ENCODE measurements around the gene NUTM2F. TPM values are rescaled to one million over a fixed set of nuclear protein-coding genes. Genes with fewer than 3 reads are reported as not detected.
"Not testable (repeated sequence)": the region's sequence is repeated elsewhere in the genome, so short reads cannot be mapped to it uniquely, and the experiment has no call there.

The NUTM2F gene
- total and polyA plus RNA-seq, 2 donors (not counting 1 experiment from before 2014, with no cell fraction given): not detected

GRCh38 chr9:94281101-94281500 is 47.3 kb downstream of the NUTM2F start:
- Histone ChIP-seq H3K79me2 (ENCODE audit: control insufficient read depth, insufficient read depth, low read length) (no peaks in the 10 kb centered on the region), H3K4me1 (ENCODE audit: control insufficient read depth, extremely low read depth, insufficient read depth, low read length) (no peaks in the 10 kb centered on the region), H3K4me3 (replicated peaks in 1 of 4; ENCODE audit: control extremely low read depth in 1 of 4, insufficient read depth in 1 of 4, low read depth in 3 of 4, low read length in 4 of 4) (no peak overlapping the region), H3K9ac (ENCODE audit: insufficient read depth, low read length) (no peak overlapping the region), H3K36me3 (ENCODE audit: control insufficient read depth, insufficient read depth, low read length) (no peaks in the 10 kb centered on the region), H3K9me3 (ENCODE audit: control insufficient read depth, insufficient read depth, low read depth, low read length) (no peaks in the 10 kb centered on the region), H2AFZ (ENCODE audit: low read length) (no peak overlapping the region), H3K4me2 (ENCODE audit: extremely low read depth, insufficient read depth, low read length) (no peak overlapping the region), H4K20me1 (ENCODE audit: control insufficient read depth, extremely low read depth, insufficient read depth, low read length) (no peaks in the 10 kb centered on the region), H3K27me3 (ENCODE audit: control insufficient read depth, insufficient read depth, low read length) (no peaks in the 10 kb centered on the region), H3K27ac (ENCODE audit: insufficient read depth, low read length) (no peak overlapping the region)
- DNase-seq (ENCODE audit: low read depth in 2 of 2): no peak
- TF ChIP-seq CTCF (conservative IDR thresholded peaks at IDR 0.05 in 1 of 2, IDR thresholded peaks at IDR 0.05 in 1 of 2; ENCODE audit: low read depth in 1 of 2, low read length in 2 of 2) (no peak), EZH2 (IDR thresholded peaks at IDR 0.05; ENCODE audit: low read length, missing control alignments) (no peak)

DNA sequence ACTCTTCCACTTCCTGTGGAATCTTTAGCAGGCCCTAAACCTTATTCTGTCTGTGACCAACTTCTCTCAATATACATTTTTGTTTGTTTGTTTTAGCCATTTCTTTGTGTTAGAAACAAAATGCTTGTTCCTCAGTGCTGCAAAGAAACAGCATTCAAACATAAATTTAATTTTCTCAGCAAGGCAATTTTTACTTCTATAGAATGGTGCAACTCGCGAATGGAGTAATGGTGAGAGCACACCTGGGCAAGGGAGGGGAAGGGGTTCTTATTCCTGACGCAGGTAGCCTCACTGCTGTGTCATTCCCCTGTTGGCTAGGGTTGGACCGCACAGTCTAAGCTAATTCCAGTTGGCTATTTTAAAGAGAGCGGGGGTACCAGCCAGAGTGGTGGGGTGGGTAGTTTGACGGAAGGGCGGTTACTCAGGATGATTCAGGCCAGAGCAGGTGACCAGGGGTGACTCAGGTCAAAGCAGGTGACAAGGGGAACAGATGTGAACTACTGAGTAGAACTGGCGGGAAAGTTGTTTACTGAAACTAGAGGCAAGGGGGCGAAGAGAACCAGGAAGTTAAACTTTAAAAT is 47.9 kb downstream of the NUTM2F start:
- Histone ChIP-seq H3K4me1 (ENCODE audit: control insufficient read depth, extremely low read depth, insufficient read depth, low read length) (no peaks in the 10 kb centered on the region), H3K4me2 (ENCODE audit: extremely low read depth, insufficient read depth, low read length) (no peak overlapping the region), H3K9me3 (ENCODE audit: control insufficient read depth, insufficient read depth, low read depth, low read length) (no peaks in the 10 kb centered on the region), H3K27ac (ENCODE audit: insufficient read depth, low read length) (no peak overlapping the region), H4K20me1 (ENCODE audit: control insufficient read depth, extremely low read depth, insufficient read depth, low read length) (no peaks in the 10 kb centered on the region), H2AFZ (ENCODE audit: low read length) (no peak overlapping the region), H3K4me3 (replicated peaks in 1 of 4; ENCODE audit: control extremely low read depth in 1 of 4, insufficient read depth in 1 of 4, low read depth in 3 of 4, low read length in 4 of 4) (no peak overlapping the region), H3K27me3 (ENCODE audit: control insufficient read depth, insufficient read depth, low read length) (no peaks in the 10 kb centered on the region), H3K9ac (ENCODE audit: insufficient read depth, low read length) (no peak overlapping the region), H3K36me3 (ENCODE audit: control insufficient read depth, insufficient read depth, low read length) (no peaks in the 10 kb centered on the region), H3K79me2 (ENCODE audit: control insufficient read depth, insufficient read depth, low read length) (no peaks in the 10 kb centered on the region)
- TF ChIP-seq CTCF (conservative IDR thresholded peaks at IDR 0.05 in 1 of 2, IDR thresholded peaks at IDR 0.05 in 1 of 2; ENCODE audit: low read depth in 1 of 2, low read length in 2 of 2) (no peak), EZH2 (IDR thresholded peaks at IDR 0.05; ENCODE audit: low read length, missing control alignments) (no peak)
- no peak for DNase-seq (ENCODE audit: low read depth in 2 of 2)

- DNase-seq (ENCODE audit: low read depth in 2 of 2): no peak
- no peaks in the 10 kb centered on the region for H3K4me1 ChIP-seq (ENCODE audit: control insufficient read depth, extremely low read depth, insufficient read depth, low read length)
- H3K9ac ChIP-seq (ENCODE audit: insufficient read depth, low read length): no peak overlapping the region
- no peaks in the 10 kb centered on the region for H3K9me3 ChIP-seq (ENCODE audit: control insufficient read depth, insufficient read depth, low read depth, low read length)
- H2AFZ ChIP-seq (ENCODE audit: low read length): no peak overlapping the region
- H3K36me3 ChIP-seq (ENCODE audit: control insufficient read depth, insufficient read depth, low read length): no peaks in the 10 kb centered on the region
- H3K4me2 ChIP-seq (ENCODE audit: extremely low read depth, insufficient read depth, low read length): no peak overlapping the region
- no peaks in the 10 kb centered on the region for H3K79me2 ChIP-seq (ENCODE audit: control insufficient read depth, insufficient read depth, low read length)
- no peak overlapping the region for H3K4me3 ChIP-seq (replicated peaks in 1 of 4; ENCODE audit: control extremely low read depth in 1 of 4, insufficient read depth in 1 of 4, low read depth in 3 of 4, low read length in 4 of 4)
- TF ChIP-seq EZH2 (IDR thresholded peaks at IDR 0.05; ENCODE audit: low read length, missing control alignments) (no peak), CTCF (conservative IDR thresholded peaks at IDR 0.05 in 1 of 2, IDR thresholded peaks at IDR 0.05 in 1 of 2; ENCODE audit: low read depth in 1 of 2, low read length in 2 of 2) (no peak)
- H3K27me3 ChIP-seq (ENCODE audit: control insufficient read depth, insufficient read depth, low read length): no peaks in the 10 kb centered on the region
- H3K27ac ChIP-seq (ENCODE audit: insufficient read depth, low read length): no peak overlapping the region
- H4K20me1 ChIP-seq (ENCODE audit: control insufficient read depth, extremely low read depth, insufficient read depth, low read length): no peaks in the 10 kb centered on the region
Observed at GRCh38 chr9:94277885-94278536, 50.4 kb downstream of the NUTM2F start.

GRCh38 chr9:94277029-94277428 is 51.4 kb downstream of the NUTM2F start:
- H3K4me1 ChIP-seq (ENCODE audit: control insufficient read depth, extremely low read depth, insufficient read depth, low read length); H3K4me2 ChIP-seq (ENCODE audit: extremely low read depth, insufficient read depth, low read length); DNase-seq (ENCODE audit: low read depth in 2 of 2); H3K27ac ChIP-seq (ENCODE audit: insufficient read depth, low read length); H4K20me1 ChIP-seq (ENCODE audit: control insufficient read depth, extremely low read depth, insufficient read depth, low read length); H3K4me3 ChIP-seq (replicated peaks in 1 of 4; ENCODE audit: control extremely low read depth in 1 of 4, insufficient read depth in 1 of 4, low read depth in 3 of 4, low read length in 4 of 4); H3K79me2 ChIP-seq (ENCODE audit: control insufficient read depth, insufficient read depth, low read length); H3K9ac ChIP-seq (ENCODE audit: insufficient read depth, low read length); H2AFZ ChIP-seq (ENCODE audit: low read length); H3K9me3 ChIP-seq (ENCODE audit: control insufficient read depth, insufficient read depth, low read depth, low read length); H3K36me3 ChIP-seq (ENCODE audit: control insufficient read depth, insufficient read depth, low read length); H3K27me3 ChIP-seq (ENCODE audit: control insufficient read depth, insufficient read depth, low read length): not testable (repeated sequence)

All from fibroblast of lung (primary cell).